ENCODE data around the gene PDCL2. TPM values are rescaled to one million over a fixed set of nuclear protein-coding genes. Genes with fewer than 3 reads are reported as not detected.

The PDCL2 gene
- total RNA-seq, 1 experiment from 2014 or later = not detected

DNA sequence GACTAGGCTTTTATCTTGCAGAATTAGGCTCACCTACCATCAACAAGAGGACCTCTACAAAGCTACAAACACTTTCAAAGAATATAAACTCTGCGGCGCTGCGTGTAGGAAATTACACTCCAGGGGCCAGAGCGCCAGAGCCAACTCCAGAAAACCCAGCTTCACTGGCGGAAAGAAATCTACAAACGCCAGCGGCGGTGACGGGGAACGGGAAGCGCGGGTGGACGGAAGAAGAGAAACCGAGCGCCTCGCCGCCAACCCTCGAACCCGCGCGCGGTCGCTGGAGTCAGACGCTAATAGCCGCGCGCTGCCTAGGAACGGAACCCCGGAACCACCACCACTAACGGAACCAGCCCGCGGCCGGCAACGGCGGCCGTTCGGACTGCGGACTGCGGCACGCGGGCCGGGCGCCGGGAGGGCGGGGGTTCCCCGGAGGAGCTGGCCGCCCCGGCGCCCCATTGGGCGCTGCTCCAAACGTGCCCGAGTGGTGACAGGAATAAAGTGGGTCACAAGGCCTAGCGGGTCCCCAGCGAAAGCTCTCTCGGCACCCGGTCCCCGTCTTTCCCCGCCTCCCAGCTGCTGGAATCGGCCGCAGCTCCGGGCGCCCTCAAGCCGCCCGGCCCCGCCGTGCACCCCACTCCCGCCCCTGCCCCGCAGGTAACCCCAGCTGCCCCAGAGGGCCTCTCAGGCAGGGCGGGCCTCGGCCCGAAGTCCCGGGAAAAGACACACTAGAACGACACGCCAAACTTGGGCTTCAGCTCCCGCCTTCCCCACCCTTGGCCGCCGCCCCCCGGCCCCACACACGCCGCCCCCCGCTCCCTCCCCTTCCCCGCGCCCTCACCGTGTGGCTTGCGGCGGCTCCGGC lies 46.2 kb downstream of the PDCL2 start:
- H3K4ac ChIP-seq (ENCODE audit: low read depth, low read length) = no peak overlapping the region
- H2BK12ac ChIP-seq (ENCODE audit: insufficient read length, low read depth, low read length) = no peak overlapping the region
- no peak overlapping the region for H3T11ph ChIP-seq (ENCODE audit: low read length)
- DNase-seq = peak; percentile 55
- no peak overlapping the region for H3K23ac ChIP-seq (ENCODE audit: insufficient read length, low read depth, low read length)
- H2AFZ ChIP-seq (ENCODE audit: low read length) = no peak overlapping the region
- H3K27me3 ChIP-seq (ENCODE audit: insufficient read depth, low read length) = no peaks in the 10 kb centered on the region
- peak overlapping the region; percentile 85; the same call in 1 of the 2 replicates for H3K14ac ChIP-seq (ENCODE audit: insufficient read depth, low read length)
- no peak overlapping the region for H4K8ac ChIP-seq (replicated peaks; ENCODE audit: insufficient read length, low read depth, low read length)
- H4K91ac ChIP-seq (ENCODE audit: insufficient read length, low read depth, low read length) = no peak overlapping the region
- peaks cover 8% of the 10 kb centered on the region; the same call in 1 of the 2 replicates for H3K4me1 ChIP-seq (ENCODE audit: insufficient read depth, low read length)
- H4K5ac ChIP-seq (ENCODE audit: insufficient read length, low read depth, low read length) = no peak overlapping the region
- no peak overlapping the region for H3K27ac ChIP-seq (ENCODE audit: insufficient read length, low read depth, low read length)
- H3K9me3 ChIP-seq (ENCODE audit: control insufficient read depth, low read depth, low read length) = no peaks in the 10 kb centered on the region
- H3K4me1 Mint-ChIP-seq = peaks cover 44 to 45% of the 10 kb centered on the region in 2 experiments
- no peaks in the 10 kb centered on the region for H4K20me1 ChIP-seq (ENCODE audit: control insufficient read depth, insufficient read depth, insufficient read length)
- TF ChIP-seq, protein P1, sequence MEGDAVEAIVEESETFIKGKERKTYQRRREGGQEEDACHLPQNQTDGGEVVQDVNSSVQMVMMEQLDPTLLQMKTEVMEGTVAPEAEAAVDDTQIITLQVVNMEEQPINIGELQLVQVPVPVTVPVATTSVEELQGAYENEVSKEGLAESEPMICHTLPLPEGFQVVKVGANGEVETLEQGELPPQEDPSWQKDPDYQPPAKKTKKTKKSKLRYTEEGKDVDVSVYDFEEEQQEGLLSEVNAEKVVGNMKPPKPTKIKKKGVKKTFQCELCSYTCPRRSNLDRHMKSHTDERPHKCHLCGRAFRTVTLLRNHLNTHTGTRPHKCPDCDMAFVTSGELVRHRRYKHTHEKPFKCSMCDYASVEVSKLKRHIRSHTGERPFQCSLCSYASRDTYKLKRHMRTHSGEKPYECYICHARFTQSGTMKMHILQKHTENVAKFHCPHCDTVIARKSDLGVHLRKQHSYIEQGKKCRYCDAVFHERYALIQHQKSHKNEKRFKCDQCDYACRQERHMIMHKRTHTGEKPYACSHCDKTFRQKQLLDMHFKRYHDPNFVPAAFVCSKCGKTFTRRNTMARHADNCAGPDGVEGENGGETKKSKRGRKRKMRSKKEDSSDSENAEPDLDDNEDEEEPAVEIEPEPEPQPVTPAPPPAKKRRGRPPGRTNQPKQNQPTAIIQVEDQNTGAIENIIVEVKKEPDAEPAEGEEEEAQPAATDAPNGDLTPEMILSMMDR (conservative IDR thresholded peaks at IDR 0.05) = no peak
- no peak overlapping the region for H2BK20ac ChIP-seq (ENCODE audit: low read depth, low read length, poor library complexity, severe bottlenecking)
- peaks cover 9% of the 10 kb centered on the region; the same call in 1 of the 2 replicates for H3K79me2 ChIP-seq (ENCODE audit: insufficient read depth, low read length)
- H3K56ac ChIP-seq (ENCODE audit: insufficient read length, low read depth, low read length) = no peak overlapping the region
- peak overlapping the region; percentile 92 to 94 for H3K4me3 Mint-ChIP-seq
- H2AK5ac ChIP-seq (ENCODE audit: insufficient read length, low read length) = no peak overlapping the region
- no peak overlapping the region for H2BK15ac ChIP-seq (ENCODE audit: low read depth, low read length)
- no peaks in the 10 kb centered on the region for H3K79me1 ChIP-seq (ENCODE audit: insufficient read depth, low read depth, low read length, poor library complexity, severe bottlenecking)
- no peak overlapping the region for H2BK5ac ChIP-seq (ENCODE audit: insufficient read length, low read length)
- peak overlapping the region; percentile 44 for H3K4me2 ChIP-seq (ENCODE audit: insufficient read depth, insufficient read length, low read length)
- peaks cover 6% of the 10 kb centered on the region for H3K23me2 ChIP-seq (ENCODE audit: insufficient read length, low read depth, low read length, poor library complexity, severe bottlenecking)
- peak overlapping the region; percentile 82 for H3K9ac ChIP-seq (ENCODE audit: extremely low read depth, insufficient read length, low read length)
- H3K27ac Mint-ChIP-seq = peak overlapping the region; percentile 82 to 95 (median 87); a peak in 6 of 7 replicates
- WGBS (ENCODE audit: extremely low coverage, insufficient read length, low lambda C conversion rate) = no CpG with 5 or more reads among the region's 87 CpGs
- H3K36me3 Mint-ChIP-seq (ENCODE audit: insufficient read depth in 1 of 3, low read depth in 3 of 3) = no peaks in the 10 kb centered on the region
- H3K9me3 Mint-ChIP-seq = no peaks in the 10 kb centered on the region
- H3K18ac ChIP-seq (ENCODE audit: insufficient read length, low read depth, low read length) = peak overlapping the region; percentile 79
- no peaks in the 10 kb centered on the region for H3K27me3 Mint-ChIP-seq (ENCODE audit: low read depth)
- no peak overlapping the region for H2BK120ac ChIP-seq (ENCODE audit: low read depth, low read length, poor library complexity, severe bottlenecking)
